CD4-positive, alpha-beta T cell (primary cell): ENCODE results near the gene ATP4A. TPM values are rescaled to one million over a fixed set of nuclear protein-coding genes. Genes with fewer than 3 reads are reported as not detected.

Source experiments
- ATAC-seq: fragments of 200-7000 bp; cut with Tn5 transposase; one replicate; pipeline ENCODE4 v1.10.0; 2022; ENCODE audit warnings: mild to moderate bottlenecking; ENCODE audit not compliant: poor library complexity
- CTCF ChIA-PET: fragments of 350-600 bp; sonication (Branson Sonifier 250); formaldehyde crosslinking; loops from one replicate; lab custom pipeline; 2021; ENCODE audit warnings: antibody characterized with exemption, inconsistent platforms; lab: Charles Lee
- POLR2A ChIA-PET: fragments of 350-600 bp; sonication (Branson Sonifier 250); formaldehyde crosslinking; loops from one replicate; lab custom pipeline; 2021; ENCODE audit warnings: antibody characterized with exemption, inconsistent platforms; lab: Charles Lee
- DNase-seq, 14 experiments: peaks; one replicate each; pipeline ENCODE4 v3.0.0-alpha.2; 2013 to 2020; ENCODE audit warnings: mixed read lengths in 2 of 14
- H3K27ac ChIP-seq, 2 donors: one replicate each; pipeline versions ENCODE4 v1.5.1 to v1.7.0; 2013; ENCODE audit warnings: low read length in 2 of 2, low read depth in 1 of 2, mild to moderate bottlenecking in 1 of 2
- H3K27me3 ChIP-seq, 2 experiments: 1 replicate in 1 of 2; 2 replicates in 1 of 2; pipeline versions ENCODE4 v1.6.1 to v1.7.0; 2013; ENCODE audit warnings: low read length in 2 of 2, control low read depth in 1 of 2, mild to moderate bottlenecking in 1 of 2, moderate library complexity in 1 of 2; ENCODE audit not compliant: insufficient read depth in 2 of 2, control insufficient read depth in 1 of 2
- H3K36me3 ChIP-seq: one replicate; pipeline ENCODE4 v1.6.1; 2013; ENCODE audit warnings: low read length, control low read depth; ENCODE audit not compliant: insufficient read depth
- H3K4me1 ChIP-seq: one replicate; pipeline ENCODE4 v1.6.1; 2013; ENCODE audit warnings: low read length, control low read depth; ENCODE audit not compliant: insufficient read depth
- H3K4me3 ChIP-seq: one replicate; pipeline ENCODE4 v1.5.1; 2013; ENCODE audit warnings: mild to moderate bottlenecking, low read length, moderate library complexity
- H3K9me3 ChIP-seq, 2 experiments: 1 replicate in 1 of 2; 2 replicates in 1 of 2; pipeline versions ENCODE4 v1.6.1 to v1.7.0; 2013; ENCODE audit warnings: low read length in 2 of 2, mild to moderate bottlenecking in 2 of 2, control low read depth in 1 of 2, moderate library complexity in 1 of 2; ENCODE audit not compliant: control insufficient read depth in 1 of 2, insufficient read depth in 1 of 2
- H3K27ac Mint-ChIP-seq: one replicate; pipeline ENCODE4 v1.8.0; 2020; ENCODE audit warnings: mixed read lengths
- H3K27me3 Mint-ChIP-seq: one replicate; pipeline ENCODE4 v1.8.0; 2021; ENCODE audit warnings: mixed read lengths
- H3K36me3 Mint-ChIP-seq: one replicate; pipeline ENCODE4 v1.8.0; 2021; ENCODE audit warnings: low read depth, mixed read lengths
- H3K4me1 Mint-ChIP-seq: one replicate; pipeline ENCODE4 v1.8.0; 2021; ENCODE audit warnings: low read depth, mixed read lengths
- H3K4me3 Mint-ChIP-seq: one replicate; pipeline ENCODE4 v1.8.0; 2020; ENCODE audit warnings: mild to moderate bottlenecking, mixed read lengths
- H3K9me3 Mint-ChIP-seq: one replicate; pipeline ENCODE4 v1.8.0; 2020; ENCODE audit warnings: mixed read lengths
- CTCF ChIP-seq: fragments of 200-600 bp; IDR thresholded peaks from one replicate; pipeline ENCODE4 v1.8.0; 2022; ENCODE audit warnings: antibody characterized with exemption, mild to moderate bottlenecking
- intact Hi-C, 2 experiments: fragments of 100-400 bp; cut with DNase I in 1 of 2; cut with micrococcal nuclease in 1 of 2; formaldehyde crosslinking; loops; one replicate each; pipeline versions ENCODE4 v1.15.1 to v1.9.0; 2023 to 2025; cut with DNase I, micrococcal nuclease
- total RNA-seq, 174 experiments: library from RNA in 2 of 174; stranded (reverse) in 2 of 174; gene quantifications; one replicate each; pipeline ENCODE4 v1.2.3 and lab custom pipeline; 2021 to 2026

ATP4A gene
- total RNA-seq, 2 experiments from 2014 or later, result not detected

- POLR2A ChIA-PET, result no interaction called here
- H3K27me3 Mint-ChIP-seq, result peaks cover 29% of the 10 kb centered on the region
Observed at GRCh38 chr19:35519291-35519690, 44.2 kb downstream of the ATP4A start.

DNA sequence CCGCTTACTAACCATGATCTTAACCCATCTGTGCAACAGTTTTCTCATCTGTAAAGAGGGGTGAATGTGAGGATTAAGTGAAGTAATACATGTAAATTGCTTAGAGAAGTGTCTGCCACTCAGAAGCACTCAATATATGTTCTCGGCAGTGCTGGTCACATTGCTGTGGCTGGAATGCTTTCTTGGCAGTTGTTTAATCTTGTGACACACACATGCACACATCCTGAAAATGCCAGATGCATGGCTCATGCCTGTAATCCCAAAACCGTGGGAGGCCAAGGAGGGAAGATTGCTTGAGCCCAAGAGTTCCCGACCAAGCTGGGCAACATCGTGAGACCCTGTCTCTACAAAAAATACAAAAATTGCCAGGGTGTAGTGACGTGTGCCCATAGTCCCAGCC lies 45.1 kb downstream of the ATP4A start:
- CTCF ChIA-PET, result no interaction called here
- Mint-ChIP-seq H3K27me3 (peaks cover 30% of the 10 kb centered on the region), H3K36me3 (no peaks in the 10 kb centered on the region), H3K9me3 (no peaks in the 10 kb centered on the region), H3K4me1 (no peaks in the 10 kb centered on the region), H3K4me3 (no peak overlapping the region), H3K27ac (no peak overlapping the region)
- Histone ChIP-seq H3K4me1 (no peaks in the 10 kb centered on the region), H3K36me3 (no peaks in the 10 kb centered on the region), H3K27ac (no peak overlapping the region), H3K27me3 (peaks cover 0 to 4% of the 10 kb centered on the region in 2 experiments), H3K4me3 (no peak overlapping the region), H3K9me3 (no peaks in the 10 kb centered on the region)
- ATAC-seq (no peak), DNase-seq (no peak)
- TF ChIP-seq CTCF, result no peak
- POLR2A ChIA-PET, result no interaction called here
- intact Hi-C loops, result no loop called here

More at GRCh38 chr19:35519291-35519690, 44.2 kb downstream of the ATP4A start:
- no peak for ATAC-seq
- TF ChIP-seq CTCF, result no peak
- H3K36me3 ChIP-seq, result no peaks in the 10 kb centered on the region
- no peaks in the 10 kb centered on the region for H3K4me1 ChIP-seq
- peaks cover 0 to 3% of the 10 kb centered on the region in 2 experiments for H3K27me3 ChIP-seq
- no peak overlapping the region for H3K27ac ChIP-seq
- no peak overlapping the region for H3K4me3 Mint-ChIP-seq
- H3K9me3 ChIP-seq, result no peaks in the 10 kb centered on the region
- H3K4me3 ChIP-seq, result no peak overlapping the region
- H3K36me3 Mint-ChIP-seq, result no peaks in the 10 kb centered on the region
- H3K4me1 Mint-ChIP-seq, result no peaks in the 10 kb centered on the region
- CTCF ChIA-PET, result no interaction called here
- no peak for DNase-seq
- no peaks in the 10 kb centered on the region for H3K9me3 Mint-ChIP-seq
- H3K27ac Mint-ChIP-seq, result no peak overlapping the region
- intact Hi-C loops, result no loop called here

GRCh38 chr19:35517342-35517741 lies 46.1 kb downstream of the ATP4A start:
- peaks cover 40% of the 10 kb centered on the region for H3K27me3 Mint-ChIP-seq
- Histone ChIP-seq H3K4me1 (no peaks in the 10 kb centered on the region), H3K27me3 (peaks cover 0 to 7% of the 10 kb centered on the region in 2 experiments), H3K9me3 (no peaks in the 10 kb centered on the region), H3K4me3 (no peak overlapping the region), H3K36me3 (no peaks in the 10 kb centered on the region), H3K27ac (no peak overlapping the region)
- ChIA-PET CTCF (no interaction called here), POLR2A (no interaction called here)
- H3K4me3 Mint-ChIP-seq, result no peak overlapping the region
- DNase-seq (no peak), ATAC-seq (no peak)
- no peak overlapping the region for H3K27ac Mint-ChIP-seq
- no peaks in the 10 kb centered on the region for H3K36me3 Mint-ChIP-seq
- no peak for TF ChIP-seq CTCF
- intact Hi-C loops, result no loop called here
- no peaks in the 10 kb centered on the region for H3K9me3 Mint-ChIP-seq
- no peaks in the 10 kb centered on the region for H3K4me1 Mint-ChIP-seq
